Measurements from ENCODE around the gene RAD51B.

GRCh38 chr14:68284834-68285233, 465.3 kb downstream of the RAD51B start:
- TF ChIP-seq, protein P1, sequence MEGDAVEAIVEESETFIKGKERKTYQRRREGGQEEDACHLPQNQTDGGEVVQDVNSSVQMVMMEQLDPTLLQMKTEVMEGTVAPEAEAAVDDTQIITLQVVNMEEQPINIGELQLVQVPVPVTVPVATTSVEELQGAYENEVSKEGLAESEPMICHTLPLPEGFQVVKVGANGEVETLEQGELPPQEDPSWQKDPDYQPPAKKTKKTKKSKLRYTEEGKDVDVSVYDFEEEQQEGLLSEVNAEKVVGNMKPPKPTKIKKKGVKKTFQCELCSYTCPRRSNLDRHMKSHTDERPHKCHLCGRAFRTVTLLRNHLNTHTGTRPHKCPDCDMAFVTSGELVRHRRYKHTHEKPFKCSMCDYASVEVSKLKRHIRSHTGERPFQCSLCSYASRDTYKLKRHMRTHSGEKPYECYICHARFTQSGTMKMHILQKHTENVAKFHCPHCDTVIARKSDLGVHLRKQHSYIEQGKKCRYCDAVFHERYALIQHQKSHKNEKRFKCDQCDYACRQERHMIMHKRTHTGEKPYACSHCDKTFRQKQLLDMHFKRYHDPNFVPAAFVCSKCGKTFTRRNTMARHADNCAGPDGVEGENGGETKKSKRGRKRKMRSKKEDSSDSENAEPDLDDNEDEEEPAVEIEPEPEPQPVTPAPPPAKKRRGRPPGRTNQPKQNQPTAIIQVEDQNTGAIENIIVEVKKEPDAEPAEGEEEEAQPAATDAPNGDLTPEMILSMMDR (IDR thresholded peaks at IDR 0.05) = no peak
- TF ChIP-seq EP300 (IDR thresholded peaks at IDR 0.05) (no peak), POLR2A (IDR thresholded peaks at IDR 0.05) (no peak)

All from upper lobe of left lung (tissue), 4 donors.